A673 (cell line): ENCODE results near the gene TMEM164. TPM values are rescaled to one million over a fixed set of nuclear protein-coding genes. Genes with fewer than 3 reads are reported as not detected.

ENCODE experiments used
- BruUV-seq: library from RNA; stranded (reverse); fragments of 400-500 nt; replicated peaks from 2 replicates; lab custom pipeline; 2021; lab: Mats Ljungman, UMichigan
- CTCF ChIA-PET: fragments of 300-600 bp; sonication (Branson Sonifier 250); formaldehyde crosslinking; loops from one replicate; lab custom pipeline; 2022; ENCODE audit warnings: antibody characterized with exemption; lab: Charles Lee
- POLR2A ChIA-PET: fragments of 300-600 bp; sonication (Branson Sonifier 250); formaldehyde crosslinking; loops from one replicate; lab custom pipeline; 2022; ENCODE audit warnings: antibody characterized with exemption; ENCODE audit not compliant: low non-redundant PET; lab: Charles Lee
- DNase-seq: peaks from one replicate; pipeline ENCODE4 v3.0.0-alpha.2; 2015; ENCODE audit warnings: low spot score
- H3K27ac ChIP-seq: fragments of 200-600 bp; sonication (generic); 2 replicates; pipeline ENCODE4 v1.5.1; 2016; ENCODE audit warnings: mixed run types, low read depth, mild to moderate bottlenecking, mixed read lengths, antibody characterized with exemption, low read length; ENCODE audit not compliant: poor library complexity, severe bottlenecking
- H3K27me3 ChIP-seq: fragments of 200-600 bp; sonication (generic); replicated peaks from 2 replicates; pipeline ENCODE4 v1.6.1; 2017; ENCODE audit warnings: mixed run types, low read depth, mild to moderate bottlenecking, mixed read lengths, antibody characterized with exemption, low read length; ENCODE audit not compliant: insufficient read depth, poor library complexity
- H3K36me3 ChIP-seq: fragments of 200-600 bp; sonication (generic); 2 replicates; pipeline ENCODE4 v1.6.1; 2016; ENCODE audit warnings: mixed run types, mild to moderate bottlenecking, mixed read lengths, antibody characterized with exemption, low read length; ENCODE audit not compliant: insufficient read depth, poor library complexity, severe bottlenecking
- H3K4me1 ChIP-seq: fragments of 200-600 bp; sonication (generic); 2 replicates; pipeline ENCODE4 v1.6.1; 2017; ENCODE audit warnings: mixed run types, mild to moderate bottlenecking, mixed read lengths, antibody characterized with exemption, low read length; ENCODE audit not compliant: insufficient read depth, poor library complexity, severe bottlenecking
- H3K4me3 ChIP-seq: fragments of 200-600 bp; sonication (generic); 2 replicates; pipeline ENCODE4 v1.5.1; 2016; ENCODE audit warnings: low read depth, mixed run types, mild to moderate bottlenecking, mixed read lengths, low read length; ENCODE audit not compliant: poor library complexity, severe bottlenecking
- H3K9me3 ChIP-seq: fragments of 200-600 bp; sonication (generic); 2 replicates; pipeline ENCODE4 v1.6.1; 2016; ENCODE audit warnings: mixed run types, low read depth, mild to moderate bottlenecking, mixed read lengths, antibody characterized with exemption, low read length; ENCODE audit not compliant: poor library complexity, severe bottlenecking
- CTCF ChIP-seq: fragments of 300-800, 200-600 bp; sonication (generic); conservative IDR thresholded peaks from 2 replicates; pipeline ENCODE4 v1.5.1; 2017; ENCODE audit warnings: low read depth, mild to moderate bottlenecking, antibody characterized with exemption, low read length, moderate library complexity, mixed read lengths
- EZH2 ChIP-seq: fragments of 200-600 bp; sonication (generic); IDR thresholded peaks from 2 replicates; pipeline ENCODE4 v1.6.1; 2017; ENCODE audit warnings: borderline replicate concordance, low read depth, mild to moderate bottlenecking, mixed read lengths, antibody characterized with exemption, low read length; ENCODE audit not compliant: poor library complexity, severe bottlenecking
- intact Hi-C: fragments of 100-400 bp; cut with micrococcal nuclease; formaldehyde crosslinking; loops from one replicate; pipeline ENCODE4 v1.10.0; 2022; ENCODE audit not compliant: unreplicated experiment
- total RNA-seq: library from RNA; stranded (reverse); gene quantifications from 2 replicates; pipeline ENCODE4 v1.2.3, GENCODE V29; 2021

TMEM164 gene
- total RNA-seq, 1 experiment from 2014 or later, result 26.5 TPM

GRCh38 chrX:110103344-110103743 lies 100.4 kb downstream of the TMEM164 start:
- Histone ChIP-seq H3K4me1 (peaks cover 4% of the 10 kb centered on the region), H3K27ac (no peak overlapping the region), H3K27me3 (no peaks in the 10 kb centered on the region), H3K4me3 (no peak overlapping the region), H3K36me3 (no peaks in the 10 kb centered on the region), H3K9me3 (no peaks in the 10 kb centered on the region)
- ChIA-PET CTCF (no interaction called here), POLR2A (no interaction called here)
- TF ChIP-seq EZH2 (no peak), CTCF (no peak)
- no peak for DNase-seq
- intact Hi-C loops, result no loop called here
- BruUV-seq, result no TSS peak

DNA sequence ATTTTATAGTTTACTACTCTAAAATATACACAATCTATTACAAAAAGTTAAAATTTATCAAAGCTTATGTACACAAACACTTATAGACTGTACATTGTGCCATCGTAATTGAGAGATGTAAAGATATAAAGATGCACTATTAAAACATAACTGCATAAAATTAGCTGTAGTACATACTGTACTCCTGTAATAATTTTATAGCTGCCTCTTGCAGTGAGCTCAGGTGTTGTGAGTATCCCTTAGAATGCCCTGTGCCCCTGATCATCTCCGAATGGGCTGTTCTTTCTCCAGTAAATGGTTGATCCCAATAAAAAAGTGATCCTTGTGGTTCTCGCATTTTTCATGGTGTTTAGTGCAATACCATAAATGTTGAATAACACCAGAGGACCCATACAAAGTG lies 101.2 kb downstream of the TMEM164 start:
- ChIA-PET POLR2A (no interaction called here), CTCF (no interaction called here)
- intact Hi-C loops, result no loop called here
- Histone ChIP-seq H3K27ac (no peak overlapping the region), H3K4me1 (peaks cover 6% of the 10 kb centered on the region), H3K4me3 (no peak overlapping the region), H3K27me3 (no peaks in the 10 kb centered on the region), H3K9me3 (no peaks in the 10 kb centered on the region), H3K36me3 (no peaks in the 10 kb centered on the region)
- no TSS peak for BruUV-seq
- no peak for DNase-seq
- TF ChIP-seq EZH2, result no peak
- no peak for TF ChIP-seq CTCF

DNA sequence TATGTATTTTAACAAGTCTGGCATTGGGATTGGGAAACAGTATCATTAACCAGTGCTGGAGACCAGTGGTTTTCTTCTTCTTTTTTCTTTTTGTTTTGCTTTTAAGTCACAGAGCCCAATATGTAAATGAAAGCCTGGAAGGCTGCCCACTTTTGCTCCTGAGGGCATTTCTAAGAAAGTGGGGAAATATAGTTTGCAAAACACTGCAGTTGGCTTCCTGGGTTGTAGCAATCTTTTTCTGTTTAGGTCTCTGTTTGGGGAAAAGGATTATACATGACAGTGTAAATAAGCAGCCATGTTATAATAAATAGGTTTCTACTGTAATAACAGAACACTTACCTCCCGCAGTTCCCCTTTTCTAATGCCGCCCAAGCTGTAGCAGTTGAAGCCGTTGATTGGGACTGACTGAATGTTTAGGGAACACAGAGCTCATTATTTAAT lies 105.5 kb downstream of the TMEM164 start:
- Histone ChIP-seq H3K36me3 (no peaks in the 10 kb centered on the region), H3K4me3 (no peak overlapping the region), H3K27me3 (no peaks in the 10 kb centered on the region), H3K9me3 (no peaks in the 10 kb centered on the region), H3K27ac (no peak overlapping the region), H3K4me1 (peaks cover 6% of the 10 kb centered on the region)
- POLR2A ChIA-PET, result no interaction called here
- no peak for TF ChIP-seq CTCF
- no peak for TF ChIP-seq EZH2
- CTCF ChIA-PET, result no interaction called here
- intact Hi-C loops, result no loop called here
- DNase-seq, result peak; percentile 55
- BruUV-seq, result no TSS peak
